NK-92 treated with Interleukin-12 subunit alpha and Interleukin-12 subunit beta, amount 100 ng/mL, for 24 hours (cell line): ENCODE data around the gene DCLK2.

ENCODE experiments used
- DNase-seq: peaks from one replicate; lab custom pipeline; 2025; lab: John Stamatoyannopoulos, UW

DCLK2 gene

DNA sequence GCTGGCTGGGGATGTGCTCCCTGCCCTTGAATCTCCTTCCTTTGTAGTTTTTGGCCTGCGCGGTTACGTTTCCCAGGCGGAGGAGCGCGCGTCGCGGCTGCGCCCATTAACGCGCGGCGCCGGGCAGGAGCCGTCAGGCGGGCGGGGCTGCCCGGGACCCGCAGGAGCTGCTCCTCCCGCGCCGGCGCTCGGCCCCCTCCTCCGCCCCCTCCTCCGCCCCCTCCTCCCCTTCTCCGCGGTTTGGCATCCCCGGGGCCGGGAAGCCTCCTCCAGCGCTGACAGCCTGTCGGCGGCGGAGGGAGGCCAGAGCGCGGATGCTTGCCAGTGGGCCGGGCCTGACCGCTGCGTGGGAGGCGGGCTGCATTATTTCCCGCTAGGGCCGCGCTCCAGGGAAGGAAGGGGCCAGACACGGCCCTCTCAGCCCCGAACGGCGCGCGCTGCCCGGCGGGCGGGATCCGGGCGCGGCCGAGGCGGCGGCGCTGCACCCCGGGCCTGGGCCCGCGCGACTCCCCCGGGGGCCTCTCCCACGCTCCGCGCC lies at the start of gene DCLK2:
TSS of gene DCLK2 (plus strand) at position 405 of the 538 bp plus-strand sequence. CDS start 583 bp downstream, outside the sequence.
- DNase-seq = no peak

DNA sequence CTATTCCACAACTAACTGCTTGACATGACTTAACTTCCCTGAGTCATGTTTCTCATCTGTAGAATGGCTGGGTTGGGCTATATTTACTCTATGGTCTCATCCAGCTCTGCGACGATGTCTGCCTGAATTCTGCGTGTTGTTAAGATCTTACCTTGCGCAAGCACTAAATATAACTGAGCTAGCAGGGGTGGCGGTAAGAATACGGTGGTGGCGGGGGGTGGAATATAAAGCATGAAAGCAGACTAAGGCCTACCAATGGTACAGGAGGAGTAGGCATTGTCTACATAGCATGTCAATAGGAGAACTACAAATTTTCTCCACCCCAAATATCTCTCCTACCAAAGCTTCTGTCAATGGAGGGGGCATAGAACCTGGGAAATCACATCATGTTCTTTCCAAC lies 45.7 kb upstream of the DCLK2 start:
- no peak for DNase-seq

DNA sequence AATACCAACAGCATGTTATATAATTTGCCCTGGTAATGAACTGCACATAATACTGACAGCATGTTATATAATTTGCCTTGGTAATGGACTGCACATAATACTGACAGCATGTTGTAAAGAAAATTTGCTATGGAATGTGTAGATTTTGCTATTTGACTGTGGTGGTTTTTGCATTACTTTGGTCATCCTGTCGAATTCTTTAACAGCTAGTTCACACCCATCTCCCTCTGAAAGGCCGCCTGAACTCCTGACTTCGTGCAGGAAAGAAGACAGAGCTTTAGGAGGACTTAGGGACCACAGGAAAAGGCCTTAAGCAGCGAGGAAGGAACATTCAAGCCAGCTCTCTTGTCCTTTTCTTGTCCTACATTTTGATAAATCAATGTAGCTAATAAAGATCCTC lies 45.2 kb upstream of the DCLK2 start:
- DNase-seq = no peak

DNA sequence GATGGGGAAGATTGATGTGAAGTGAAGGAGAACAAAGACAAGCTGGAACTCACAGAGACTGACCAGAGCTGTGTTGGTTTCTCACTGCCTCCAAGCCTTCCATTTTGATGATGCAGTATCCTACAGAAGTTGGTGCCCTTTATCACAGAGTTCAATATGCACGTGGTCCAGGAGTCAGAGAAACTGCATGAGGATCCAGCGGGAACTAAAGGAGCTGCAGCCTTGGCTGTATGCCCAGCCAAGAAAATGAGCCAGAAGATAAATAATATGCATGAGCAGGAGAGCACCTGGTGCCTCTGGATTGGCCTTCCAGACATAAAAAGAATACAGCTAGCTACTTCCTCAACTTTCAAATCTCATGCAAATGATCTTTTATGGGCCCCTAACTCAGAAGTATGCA lies 44.3 kb upstream of the DCLK2 start:
- no peak for DNase-seq

DNA sequence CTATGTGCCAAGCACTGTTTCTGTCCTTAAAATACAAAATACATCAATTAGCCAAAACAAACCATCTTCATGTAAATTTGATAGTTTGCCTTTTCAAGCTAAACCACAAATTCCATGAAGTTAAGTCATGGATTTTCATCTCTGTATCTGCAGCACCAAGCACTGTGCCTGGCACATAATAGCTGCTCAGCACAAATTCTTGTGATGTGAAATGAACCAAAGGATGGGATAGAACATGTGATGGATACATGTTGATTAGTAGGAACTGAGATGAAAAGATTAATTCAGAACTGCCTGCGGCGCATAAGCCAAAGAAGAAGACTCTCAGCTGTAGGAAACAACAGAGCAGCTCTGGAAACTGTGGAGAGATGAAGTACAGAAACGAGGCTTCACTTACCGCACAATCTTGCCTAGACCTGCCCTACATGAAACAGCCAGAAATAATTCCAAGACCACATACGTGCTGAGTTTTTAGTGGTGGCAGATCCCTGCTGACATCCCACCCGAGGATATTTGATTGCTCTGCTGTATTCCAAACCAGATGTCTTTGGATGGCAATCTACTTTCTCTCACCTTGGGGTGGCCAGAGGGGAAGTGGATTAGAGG lies 40.9 kb upstream of the DCLK2 start:
- no peak for DNase-seq

DNA sequence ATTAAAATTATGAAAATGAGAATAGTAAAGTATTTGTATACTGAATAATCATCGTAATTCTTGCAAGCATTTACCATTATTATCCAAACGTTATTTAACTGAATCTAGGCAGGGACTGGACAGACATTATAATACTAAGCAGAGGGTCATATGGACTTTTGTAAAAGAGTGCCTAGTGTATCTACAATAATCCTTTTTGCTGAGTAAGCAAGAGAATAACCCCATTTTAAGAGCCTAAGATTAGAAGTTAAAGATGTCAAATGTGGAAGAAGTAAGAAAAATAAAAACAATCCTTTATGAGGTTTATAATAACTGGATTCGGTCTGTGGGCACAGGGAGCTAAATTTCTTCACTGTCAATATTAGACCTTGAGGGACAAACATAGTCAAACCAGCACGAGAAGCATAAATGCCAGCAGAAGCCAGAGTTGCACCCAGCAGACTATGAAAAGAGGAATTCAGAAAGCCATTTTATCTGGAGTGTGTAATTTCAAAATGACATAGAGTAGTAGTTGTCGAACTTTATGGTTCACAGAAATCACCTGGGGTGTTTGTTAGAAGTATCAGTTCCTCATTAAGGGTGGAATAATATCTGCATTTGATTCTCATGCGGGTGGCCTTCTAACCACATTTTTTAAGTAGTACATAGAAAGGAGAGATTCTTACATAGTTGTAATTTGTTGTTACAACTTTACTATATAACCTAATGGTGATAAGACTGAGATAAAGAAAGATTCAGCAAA lies 39.7 kb upstream of the DCLK2 start:
- no peak for DNase-seq

DNA sequence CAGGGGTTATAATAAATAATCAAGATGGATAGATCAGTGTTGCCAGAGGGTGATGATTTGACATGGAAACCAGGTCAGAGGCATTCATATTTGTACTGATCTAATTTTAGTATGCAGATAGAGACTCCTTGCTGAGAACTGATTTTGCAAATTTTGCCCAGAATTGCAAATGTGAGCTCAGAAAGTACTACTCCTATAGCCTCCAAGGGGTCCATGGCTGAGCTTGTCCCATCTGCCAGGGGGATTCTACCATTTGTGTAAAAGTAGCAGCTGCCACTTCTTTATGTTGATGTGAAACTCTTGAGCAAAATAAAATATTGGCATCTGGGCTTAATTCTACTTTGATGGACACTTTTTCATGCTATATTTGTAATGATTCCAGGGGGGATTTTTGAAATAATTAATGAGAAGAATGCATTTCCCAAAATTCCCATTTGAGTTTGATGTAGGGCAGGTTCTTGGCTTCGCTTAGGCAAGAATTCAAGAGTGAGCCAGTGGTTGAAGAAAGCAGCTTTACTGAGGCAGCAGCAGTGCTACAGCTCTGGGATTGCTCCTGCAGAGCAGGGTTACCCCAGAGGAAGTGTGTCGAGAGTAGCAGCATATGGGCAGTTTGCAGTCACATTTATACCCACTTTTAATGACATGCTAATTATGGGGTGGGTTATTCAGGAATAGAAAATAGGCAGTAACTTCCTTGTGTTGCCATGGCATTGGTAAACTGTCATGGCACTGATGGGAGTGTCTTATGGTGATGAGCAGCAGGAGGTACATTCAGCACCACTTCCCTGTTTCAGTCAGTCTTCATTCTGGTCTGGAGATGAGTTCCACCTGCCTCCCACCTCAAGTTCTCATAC lies 38.7 kb upstream of the DCLK2 start:
- no peak for DNase-seq

DNA sequence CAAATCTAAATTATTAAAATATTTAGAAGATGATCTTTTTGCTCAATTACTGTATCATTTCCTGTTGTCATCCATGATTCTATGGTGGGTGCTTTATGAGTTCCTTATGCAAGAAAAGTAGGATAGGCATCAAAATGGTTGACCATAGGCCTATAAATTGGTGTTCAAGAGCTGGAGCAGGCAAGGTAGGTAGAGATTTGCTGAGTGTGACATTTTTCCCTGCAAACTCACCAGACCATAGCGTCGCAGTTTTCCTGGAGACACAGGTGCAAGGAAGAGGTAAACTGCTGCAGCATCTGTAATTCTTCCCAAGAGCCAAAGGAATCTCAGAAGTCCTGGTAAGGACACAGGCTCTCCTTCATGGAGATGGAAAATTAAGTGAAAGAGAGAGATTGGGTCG lies 33.7 kb upstream of the DCLK2 start:
- DNase-seq = no peak

DNA sequence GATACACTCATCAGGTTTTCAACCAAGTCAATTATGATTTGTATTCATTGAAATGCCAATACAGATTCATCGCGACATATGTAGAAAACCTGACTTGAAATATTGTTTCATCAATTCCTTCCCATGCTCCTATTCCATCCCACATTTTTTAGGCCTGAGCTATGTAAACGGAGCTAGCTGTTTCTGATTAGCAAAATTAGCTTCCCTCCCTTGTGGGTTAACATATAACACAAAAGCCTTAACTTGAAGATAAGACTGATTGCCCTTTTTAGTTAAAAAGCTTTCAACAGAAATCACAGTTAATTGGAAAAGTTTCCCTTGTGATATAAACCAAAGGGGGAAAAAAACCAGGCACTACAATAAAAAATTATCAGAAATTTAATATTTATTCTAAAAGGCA lies 32.8 kb upstream of the DCLK2 start:
- no peak for DNase-seq

DNA sequence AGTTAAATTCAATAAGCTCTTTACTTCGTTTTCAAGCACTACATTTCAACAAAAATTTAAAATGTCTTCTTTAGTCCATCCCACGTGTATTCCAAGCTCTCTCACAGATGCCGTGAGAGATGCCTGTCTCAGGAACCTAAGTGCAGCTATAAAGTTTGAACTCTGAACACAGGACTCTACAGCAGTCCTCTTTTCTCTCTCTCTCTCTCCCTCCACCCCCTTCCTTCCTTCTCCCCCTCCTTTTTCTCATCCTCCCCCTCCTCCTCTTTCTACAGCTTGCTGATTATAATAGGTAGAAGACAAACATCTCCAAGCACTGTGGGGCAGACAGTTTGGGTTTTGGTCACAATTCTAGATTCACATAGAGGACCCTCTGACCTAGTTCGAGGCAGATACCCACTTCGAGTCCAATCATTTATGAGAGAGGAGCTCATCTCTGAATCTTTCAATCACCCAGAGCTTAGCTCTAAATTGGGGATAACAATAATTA lies 31.5 kb upstream of the DCLK2 start:
- no peak for DNase-seq

DNA sequence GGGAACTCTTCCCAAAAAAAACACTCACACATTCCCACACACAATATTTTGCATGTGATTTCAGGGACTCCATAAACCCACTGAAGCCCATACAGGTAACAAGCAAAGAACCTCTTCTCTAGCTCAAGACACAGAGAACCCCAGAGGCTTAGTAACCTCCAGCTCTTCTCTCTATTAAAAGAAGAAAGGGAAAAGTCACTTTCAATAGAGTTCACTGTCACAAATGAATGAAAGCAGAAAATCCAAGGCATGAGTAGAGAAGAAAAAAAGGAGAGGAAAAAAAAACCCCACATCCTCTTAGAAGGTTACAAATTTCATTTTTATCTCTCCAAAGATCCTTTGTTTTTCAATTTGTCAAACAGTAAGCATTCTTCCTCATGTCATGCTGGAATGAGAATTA lies 30.7 kb upstream of the DCLK2 start:
- DNase-seq = no peak

DNA sequence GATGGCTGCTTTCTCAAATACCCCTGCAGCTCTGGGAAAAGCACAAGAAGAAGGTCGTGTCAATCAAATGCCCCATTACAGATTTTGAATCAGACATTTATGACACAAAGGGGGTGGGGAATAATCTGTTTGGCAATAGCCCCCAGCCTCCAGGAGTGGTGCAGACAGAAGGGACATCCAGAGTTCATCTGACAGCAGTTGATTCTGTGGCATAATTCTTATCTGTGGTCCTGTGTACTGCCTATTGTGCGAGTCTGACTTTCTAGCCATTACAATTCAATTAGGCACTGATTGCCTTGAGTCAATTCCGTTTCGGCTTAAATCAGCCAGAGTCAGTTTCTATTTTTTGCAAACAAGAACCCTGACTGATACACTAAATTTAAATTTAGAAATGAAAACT lies 28.6 kb upstream of the DCLK2 start:
- no peak for DNase-seq

DNA sequence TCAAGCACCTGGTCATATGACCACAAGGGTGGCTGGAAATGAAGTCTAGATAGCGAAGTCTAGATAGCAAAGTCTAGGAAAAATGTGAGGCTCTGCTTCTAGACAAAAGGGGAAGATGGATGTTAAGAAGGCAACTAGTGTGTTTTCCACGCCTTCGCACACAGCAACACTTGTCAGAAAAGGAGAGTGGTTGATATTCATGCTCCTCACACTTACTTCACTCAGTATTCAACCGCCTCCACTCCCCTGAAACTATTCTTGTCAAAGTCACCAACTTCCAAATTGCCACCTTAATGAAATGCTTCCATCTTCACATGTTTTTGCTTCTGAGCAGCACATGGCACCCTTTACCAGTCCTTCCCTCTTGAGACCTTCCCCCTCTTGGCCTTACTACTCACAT lies 27.7 kb upstream of the DCLK2 start:
- DNase-seq = no peak

DNA sequence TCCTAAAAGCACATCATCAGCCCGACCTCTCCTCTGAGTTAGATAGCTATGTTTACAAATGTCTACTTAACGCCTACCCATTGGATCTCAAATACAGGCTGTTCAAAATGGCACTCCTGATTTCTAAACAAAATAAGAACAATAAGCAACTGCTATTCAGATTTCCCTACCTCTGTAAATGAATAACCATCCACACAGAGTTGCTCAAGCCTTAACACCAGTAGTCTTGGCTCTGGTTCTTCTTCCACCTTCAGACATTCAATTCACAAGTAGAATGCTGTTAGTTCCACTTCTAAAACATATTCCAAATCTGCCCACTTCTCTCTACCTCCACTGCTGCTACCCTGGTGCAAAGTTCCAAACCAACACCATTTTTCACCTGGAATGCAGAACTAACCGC lies 27.1 kb upstream of the DCLK2 start:
- DNase-seq = no peak

DNA sequence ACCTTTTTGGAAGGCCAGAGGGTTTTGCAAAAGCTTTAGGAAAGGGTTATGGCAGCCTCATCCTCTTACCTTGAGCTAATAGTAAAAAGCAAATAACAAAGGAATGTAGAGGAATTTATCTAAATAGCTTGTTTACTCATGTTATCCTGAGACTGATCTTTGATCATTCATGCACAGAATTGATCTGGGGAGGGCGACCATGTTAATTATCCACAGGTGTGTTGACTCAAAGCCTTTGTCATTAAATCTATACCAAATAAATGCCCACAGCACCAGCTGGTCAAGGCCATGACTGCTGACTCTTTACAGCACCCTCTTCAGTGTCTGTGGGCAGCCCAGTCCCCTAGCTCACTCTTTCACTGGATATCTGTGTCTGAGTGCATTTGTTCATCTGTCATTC lies 22.8 kb upstream of the DCLK2 start:
- no peak for DNase-seq

DNA sequence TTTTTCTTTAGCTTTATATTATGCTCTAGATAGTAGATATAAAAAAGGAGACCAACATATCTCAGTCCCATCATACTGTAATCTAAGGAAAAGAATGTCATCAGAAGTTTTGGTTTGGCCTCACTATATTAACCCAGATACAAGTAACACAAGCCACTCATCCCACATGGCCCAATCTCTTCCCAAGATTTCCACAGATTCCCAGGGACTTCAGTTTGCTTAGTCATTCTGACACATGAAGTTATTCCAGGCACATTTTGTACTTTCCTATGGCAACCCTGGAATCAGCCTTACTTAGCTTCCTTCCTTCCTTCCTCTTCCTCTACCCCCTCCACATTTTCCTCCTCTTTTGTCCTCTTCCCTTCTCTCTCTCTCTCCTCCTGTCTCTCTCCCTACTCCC lies 21.7 kb upstream of the DCLK2 start:
- DNase-seq = no peak

DNA sequence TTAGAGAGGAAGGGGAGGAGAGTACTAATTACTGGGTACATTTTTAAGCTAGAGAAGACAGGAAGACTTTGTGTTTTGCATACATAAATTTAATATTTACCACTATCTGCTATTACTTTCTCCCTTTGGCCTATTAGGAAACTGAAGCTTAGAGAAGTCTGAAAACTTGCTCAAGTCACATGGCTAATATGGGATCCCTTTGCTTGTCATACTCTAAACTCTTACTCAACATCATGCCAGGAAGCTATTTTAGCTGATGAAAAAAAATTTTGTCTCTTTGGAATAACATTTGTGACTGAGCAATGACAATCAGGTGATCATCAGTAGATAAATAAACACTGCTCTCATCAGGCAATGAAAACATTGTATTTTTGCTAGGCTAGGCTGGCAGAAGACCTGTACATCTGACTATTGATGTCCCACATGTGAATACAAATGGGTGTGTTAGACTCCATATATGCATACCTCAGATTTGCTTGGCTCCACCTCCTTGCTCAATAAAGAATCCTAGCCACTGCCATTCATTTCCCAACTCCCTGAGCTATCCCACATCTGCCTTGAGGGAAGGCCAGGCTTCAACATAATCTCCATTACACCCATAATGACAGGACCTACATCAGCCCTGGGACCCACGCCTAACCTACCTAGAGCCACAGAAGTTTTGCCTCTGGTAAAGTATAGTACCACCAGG lies 17.0 kb upstream of the DCLK2 start:
- no peak for DNase-seq

DNA sequence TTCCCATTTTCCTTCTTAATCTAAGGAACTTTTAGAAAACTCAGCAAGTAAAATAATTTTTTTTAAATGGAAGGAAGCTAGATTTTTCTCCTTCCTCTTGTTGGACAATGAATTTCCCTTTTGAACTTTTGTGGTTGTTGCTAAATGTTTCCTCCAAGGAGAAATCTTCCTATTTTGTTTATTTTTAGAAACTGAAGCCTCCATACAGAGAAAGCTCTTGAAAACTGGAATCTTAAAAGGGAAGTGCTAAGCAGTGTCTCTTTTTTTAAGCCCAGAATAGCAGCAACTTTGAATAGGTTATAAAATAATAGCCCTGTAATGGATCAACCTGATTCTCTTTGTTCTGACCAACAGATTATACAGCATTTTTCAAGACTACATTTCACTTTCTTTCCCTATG lies 15.1 kb upstream of the DCLK2 start:
- no peak for DNase-seq

DNA sequence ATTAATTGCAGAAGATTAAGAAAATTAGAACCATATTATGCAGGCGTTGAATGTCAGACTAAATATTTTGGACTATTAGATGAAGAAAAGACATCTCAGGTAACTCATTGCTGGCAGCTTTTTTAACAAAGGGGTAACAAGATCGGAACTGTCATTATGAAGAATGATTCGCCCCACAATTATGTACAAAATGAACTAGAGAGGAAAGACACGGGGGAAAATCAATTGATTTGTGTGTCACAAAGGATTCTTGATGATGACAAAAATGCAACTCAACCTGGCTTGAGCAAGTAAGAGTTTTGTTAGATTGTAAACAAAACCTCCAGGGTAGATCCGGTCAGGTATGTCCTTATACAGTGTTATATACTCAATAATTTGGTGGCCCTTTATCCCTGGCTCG lies 12.5 kb upstream of the DCLK2 start:
- DNase-seq = no peak

DNA sequence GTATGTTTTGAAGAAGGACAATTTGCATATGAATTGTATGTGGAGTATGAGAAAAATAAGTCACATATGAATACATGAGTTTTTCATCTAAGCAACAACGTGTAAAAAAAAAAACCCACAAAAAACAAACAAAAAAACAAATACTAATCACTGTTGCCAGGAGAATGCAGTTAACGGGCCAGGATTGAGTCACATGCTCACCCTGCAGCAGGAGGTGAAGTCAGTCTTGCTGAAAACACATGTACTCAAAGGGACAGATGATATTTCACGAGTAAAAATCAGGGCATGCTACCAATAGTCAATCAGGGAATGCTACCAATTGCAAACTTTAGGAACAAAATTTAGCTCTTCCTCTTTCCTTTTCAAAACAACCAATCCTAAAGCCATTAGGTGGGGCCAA lies 10.4 kb upstream of the DCLK2 start:
- no peak for DNase-seq

DNA sequence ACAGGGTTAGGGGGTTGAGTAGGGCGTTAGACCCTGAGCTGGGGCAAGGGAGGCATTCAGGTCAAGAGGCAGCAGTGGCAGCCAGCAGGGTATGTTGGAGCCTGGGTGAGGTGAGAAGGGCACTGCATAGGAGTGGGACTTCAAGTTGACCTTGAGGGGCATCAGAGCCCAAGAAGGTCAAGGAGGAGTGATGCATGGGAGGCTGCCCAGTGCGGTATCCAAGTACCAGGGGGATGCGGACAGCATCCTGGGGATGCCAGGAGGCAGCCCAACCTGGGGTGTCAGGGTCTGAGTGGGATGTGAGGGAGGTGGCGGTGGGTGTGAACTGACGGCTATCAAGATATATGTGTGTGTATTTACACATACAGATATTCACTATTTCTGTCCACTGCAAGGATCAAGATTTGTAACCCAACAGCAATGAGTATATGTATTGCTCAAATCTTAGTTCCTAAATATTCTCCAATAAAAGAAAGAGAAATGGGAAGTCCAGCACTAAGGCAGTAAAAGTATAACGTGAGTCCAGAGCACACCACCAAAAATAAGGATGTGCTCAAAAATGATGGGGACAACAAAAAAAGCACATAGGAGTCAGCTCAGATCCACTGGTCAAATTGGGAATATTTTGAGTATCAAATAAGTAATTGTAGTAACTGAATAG lies 9.8 kb upstream of the DCLK2 start:
- DNase-seq = no peak

DNA sequence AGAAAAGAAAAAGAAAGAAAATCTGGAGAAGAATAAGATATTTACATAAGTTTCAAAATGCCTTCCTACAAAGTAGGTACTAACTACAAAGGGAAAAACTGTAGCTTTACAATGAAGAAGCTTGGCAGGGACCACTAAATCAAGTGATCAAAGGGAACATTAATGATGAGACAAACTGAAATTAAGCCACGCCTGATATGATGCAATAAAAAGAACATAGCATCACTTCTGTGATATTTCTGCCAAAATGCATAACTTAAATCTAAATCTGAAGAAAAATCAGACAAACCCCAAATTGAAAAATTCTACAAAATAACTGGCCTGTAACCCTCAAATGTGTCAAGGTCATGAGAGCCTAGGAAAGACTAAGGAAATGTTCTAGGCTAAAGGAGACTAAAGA lies 8.9 kb upstream of the DCLK2 start:
- no peak for DNase-seq
